GM18526 (cell line): ENCODE data around the gene LAMC3.

Source experiments
- POLR2A ChIP-seq: IDR thresholded peaks from 3 replicates; pipeline ENCODE4 v1.6.1; 2011; ENCODE audit not compliant: insufficient read length; ENCODE audit errors: extremely low read depth

The LAMC3 gene

GRCh38 chr9:131105952-131106351 lies 97.0 kb downstream of the LAMC3 start:
- no peak for TF ChIP-seq POLR2A

- TF ChIP-seq POLR2A, result no peak
Measured at GRCh38 chr9:131107760-131108159, 98.8 kb downstream of the LAMC3 start.

- TF ChIP-seq POLR2A, result no peak
Measured at GRCh38 chr9:131111186-131111853, 102.3 kb downstream of the LAMC3 start.

GRCh38 chr9:131111854-131112311 lies 102.9 kb downstream of the LAMC3 start:
- TF ChIP-seq POLR2A, result no peak

GRCh38 chr9:131112374-131113154 lies 103.6 kb downstream of the LAMC3 start:
- TF ChIP-seq POLR2A, result no peak

GRCh38 chr9:131113655-131114054 lies 104.7 kb downstream of the LAMC3 start:
- TF ChIP-seq POLR2A, result no peak

- TF ChIP-seq POLR2A, result no peak
Measured at GRCh38 chr9:131114084-131114535, 105.1 kb downstream of the LAMC3 start.

GRCh38 chr9:131116281-131117120 lies 107.5 kb downstream of the LAMC3 start:
- no peak for TF ChIP-seq POLR2A

- TF ChIP-seq POLR2A, result no peak
Measured at GRCh38 chr9:131117121-131117761, 108.3 kb downstream of the LAMC3 start.

GRCh38 chr9:131117762-131118145 lies 108.8 kb downstream of the LAMC3 start:
- no peak for TF ChIP-seq POLR2A

- TF ChIP-seq POLR2A, result no peak
Measured at GRCh38 chr9:131119600-131119999, 110.6 kb downstream of the LAMC3 start.

GRCh38 chr9:131120620-131121228 lies 111.8 kb downstream of the LAMC3 start:
- TF ChIP-seq POLR2A, result no peak

GRCh38 chr9:131121346-131121745 lies 112.4 kb downstream of the LAMC3 start:
- TF ChIP-seq POLR2A, result no peak

GRCh38 chr9:131122158-131122557 lies 113.2 kb downstream of the LAMC3 start:
- no peak for TF ChIP-seq POLR2A

- no peak for TF ChIP-seq POLR2A
Measured at GRCh38 chr9:131125038-131125287, 116.0 kb downstream of the LAMC3 start.
